ENCODE measurements around the gene GALNT4.

DNA sequence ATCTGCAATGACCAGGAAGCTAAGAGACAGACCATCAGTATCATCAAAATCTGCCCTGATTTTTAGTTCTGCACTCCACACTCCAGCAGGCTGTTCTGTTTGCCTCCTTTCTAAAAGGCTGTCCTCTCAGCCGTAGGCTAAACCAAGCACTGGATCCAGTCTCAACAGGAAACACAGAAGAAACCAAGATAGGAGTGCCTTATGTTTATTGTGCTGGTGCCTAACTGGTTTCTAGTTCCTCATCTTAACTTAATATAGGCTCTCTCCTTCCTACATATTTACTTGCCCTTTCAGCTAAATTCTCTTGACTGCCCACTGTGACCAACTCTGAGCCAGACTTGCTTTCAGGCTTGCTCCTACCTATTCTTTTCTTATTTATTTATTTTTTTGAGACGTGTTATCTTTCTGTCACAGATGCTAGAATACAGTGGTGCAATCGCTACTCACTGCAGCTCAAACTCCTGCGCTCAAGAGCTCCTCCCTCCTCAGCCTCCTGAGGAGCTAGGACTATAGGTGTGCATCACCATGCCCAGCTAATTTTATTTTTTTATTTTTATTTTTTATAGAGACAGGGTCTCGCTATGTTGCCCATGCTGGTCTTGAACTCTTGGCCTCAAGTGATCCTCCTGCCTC is 30.8 kb downstream of the GALNT4 start:
- TF ChIP-seq POLR2A (IDR thresholded peaks at IDR 0.05; ENCODE audit: low read depth), result no peak
- TF ChIP-seq, protein P1, sequence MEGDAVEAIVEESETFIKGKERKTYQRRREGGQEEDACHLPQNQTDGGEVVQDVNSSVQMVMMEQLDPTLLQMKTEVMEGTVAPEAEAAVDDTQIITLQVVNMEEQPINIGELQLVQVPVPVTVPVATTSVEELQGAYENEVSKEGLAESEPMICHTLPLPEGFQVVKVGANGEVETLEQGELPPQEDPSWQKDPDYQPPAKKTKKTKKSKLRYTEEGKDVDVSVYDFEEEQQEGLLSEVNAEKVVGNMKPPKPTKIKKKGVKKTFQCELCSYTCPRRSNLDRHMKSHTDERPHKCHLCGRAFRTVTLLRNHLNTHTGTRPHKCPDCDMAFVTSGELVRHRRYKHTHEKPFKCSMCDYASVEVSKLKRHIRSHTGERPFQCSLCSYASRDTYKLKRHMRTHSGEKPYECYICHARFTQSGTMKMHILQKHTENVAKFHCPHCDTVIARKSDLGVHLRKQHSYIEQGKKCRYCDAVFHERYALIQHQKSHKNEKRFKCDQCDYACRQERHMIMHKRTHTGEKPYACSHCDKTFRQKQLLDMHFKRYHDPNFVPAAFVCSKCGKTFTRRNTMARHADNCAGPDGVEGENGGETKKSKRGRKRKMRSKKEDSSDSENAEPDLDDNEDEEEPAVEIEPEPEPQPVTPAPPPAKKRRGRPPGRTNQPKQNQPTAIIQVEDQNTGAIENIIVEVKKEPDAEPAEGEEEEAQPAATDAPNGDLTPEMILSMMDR (IDR thresholded peaks at IDR 0.05), result no peak
- no peak for TF ChIP-seq POLR2AphosphoS5 (IDR thresholded peaks at IDR 0.05)

Measured in esophagus muscularis mucosa (tissue), 3 donors.